ENCODE results near the gene COTL1. TPM values are rescaled to one million over a fixed set of nuclear protein-coding genes. Genes with fewer than 3 reads are reported as not detected.

The COTL1 gene
- total RNA-seq, 4 donors from 2014 or later, result 19.1 to 66.9 (median 29.4) TPM

- Histone ChIP-seq H3K4me1 (no peaks in the 10 kb centered on the region), H3K36me3 (no peaks in the 10 kb centered on the region), H3K9me3 (no peaks in the 10 kb centered on the region), H3K27me3 (no peaks in the 10 kb centered on the region), H3K4me3 (no peak overlapping the region), H3K27ac (no peak overlapping the region)
- intact Hi-C loops (cut with DNase I; ENCODE audit: low total_unique reads), result no loop called here
- DNase-seq, result no peak
- TF ChIP-seq, protein P1, sequence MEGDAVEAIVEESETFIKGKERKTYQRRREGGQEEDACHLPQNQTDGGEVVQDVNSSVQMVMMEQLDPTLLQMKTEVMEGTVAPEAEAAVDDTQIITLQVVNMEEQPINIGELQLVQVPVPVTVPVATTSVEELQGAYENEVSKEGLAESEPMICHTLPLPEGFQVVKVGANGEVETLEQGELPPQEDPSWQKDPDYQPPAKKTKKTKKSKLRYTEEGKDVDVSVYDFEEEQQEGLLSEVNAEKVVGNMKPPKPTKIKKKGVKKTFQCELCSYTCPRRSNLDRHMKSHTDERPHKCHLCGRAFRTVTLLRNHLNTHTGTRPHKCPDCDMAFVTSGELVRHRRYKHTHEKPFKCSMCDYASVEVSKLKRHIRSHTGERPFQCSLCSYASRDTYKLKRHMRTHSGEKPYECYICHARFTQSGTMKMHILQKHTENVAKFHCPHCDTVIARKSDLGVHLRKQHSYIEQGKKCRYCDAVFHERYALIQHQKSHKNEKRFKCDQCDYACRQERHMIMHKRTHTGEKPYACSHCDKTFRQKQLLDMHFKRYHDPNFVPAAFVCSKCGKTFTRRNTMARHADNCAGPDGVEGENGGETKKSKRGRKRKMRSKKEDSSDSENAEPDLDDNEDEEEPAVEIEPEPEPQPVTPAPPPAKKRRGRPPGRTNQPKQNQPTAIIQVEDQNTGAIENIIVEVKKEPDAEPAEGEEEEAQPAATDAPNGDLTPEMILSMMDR (IDR thresholded peaks at IDR 0.05), result no peak
- TF ChIP-seq POLR2A (IDR thresholded peaks at IDR 0.05), result no peak
Observed at GRCh38 chr16:84565669-84566495, 52.0 kb downstream of the COTL1 start.

GRCh38 chr16:84563786-84564420 is 54.0 kb downstream of the COTL1 start:
- Histone ChIP-seq H3K27me3 (no peaks in the 10 kb centered on the region), H3K4me1 (no peaks in the 10 kb centered on the region), H3K27ac (no peak overlapping the region), H3K36me3 (no peaks in the 10 kb centered on the region), H3K4me3 (no peak overlapping the region), H3K9me3 (no peaks in the 10 kb centered on the region)
- TF ChIP-seq, protein P1 (IDR thresholded peaks at IDR 0.05), result no peak
- TF ChIP-seq POLR2A (IDR thresholded peaks at IDR 0.05), result no peak
- no peak for DNase-seq
- intact Hi-C loops (cut with DNase I; ENCODE audit: low total_unique reads), result no loop called here

DNA sequence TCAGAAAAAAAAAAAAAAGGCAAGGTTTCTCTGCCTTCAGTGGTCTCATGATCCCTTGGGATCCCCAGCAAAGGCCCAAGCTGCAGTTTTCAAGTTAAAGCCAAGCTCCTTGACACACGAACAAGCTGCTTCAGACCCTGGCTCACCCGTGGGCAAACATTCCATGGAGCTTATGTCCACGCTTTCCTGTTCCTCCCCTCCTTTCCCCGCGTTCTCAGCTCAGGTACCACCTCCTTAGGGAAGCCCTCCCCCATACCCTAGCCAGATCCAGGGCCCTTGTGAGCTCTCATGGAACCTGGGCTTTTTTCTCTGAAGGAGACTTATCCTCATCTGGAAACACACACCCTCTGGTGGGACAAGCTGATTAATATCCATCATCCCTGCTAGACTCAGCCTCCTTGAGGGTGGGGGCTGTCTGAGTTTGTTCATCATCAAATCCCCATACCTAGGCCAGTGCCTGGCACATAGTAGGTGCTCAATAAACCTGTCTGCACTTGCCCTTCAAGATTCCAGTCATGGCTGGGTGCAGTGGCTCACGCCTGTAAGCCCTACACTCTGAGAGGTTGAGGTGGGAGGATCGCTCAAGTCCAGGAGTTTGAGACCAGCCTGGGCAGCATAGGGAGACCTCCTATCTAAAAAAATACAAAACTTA is 54.7 kb downstream of the COTL1 start:
- no peak for DNase-seq

DNA sequence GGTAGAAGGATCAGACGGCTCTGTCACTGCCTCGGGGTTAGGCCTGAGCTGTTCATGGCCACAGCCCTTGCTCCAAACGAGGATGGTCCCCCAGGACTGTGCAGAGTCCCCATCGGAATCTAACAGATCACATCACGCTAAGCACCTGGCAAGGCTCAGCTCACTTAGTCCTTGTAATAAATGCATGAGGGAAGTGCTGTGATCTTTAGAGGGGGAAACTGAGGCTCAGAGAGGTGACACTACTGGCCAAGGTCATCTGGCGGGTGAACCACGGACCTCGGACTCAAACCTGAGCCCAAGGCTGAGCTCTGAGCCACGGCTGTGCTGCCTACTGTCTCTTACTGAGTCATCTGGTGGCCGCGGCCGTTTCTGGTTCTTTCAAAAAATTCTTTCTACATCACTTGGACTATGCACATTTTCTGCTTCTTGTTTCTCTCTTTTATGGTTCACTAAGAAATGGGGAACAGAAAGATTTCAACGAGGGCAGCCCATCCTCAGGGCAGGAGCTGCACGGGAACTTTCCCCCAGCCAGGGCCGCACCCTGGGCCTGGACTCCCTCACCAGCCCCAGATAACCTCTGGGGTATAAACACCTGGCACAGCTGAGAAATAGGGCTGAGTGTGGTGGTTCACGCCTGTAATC is 55.6 kb downstream of the COTL1 start:
- Histone ChIP-seq H3K4me3 (no peak overlapping the region), H3K9me3 (no peaks in the 10 kb centered on the region), H3K36me3 (no peaks in the 10 kb centered on the region), H3K27me3 (no peaks in the 10 kb centered on the region), H3K4me1 (no peaks in the 10 kb centered on the region), H3K27ac (no peak overlapping the region)
- DNase-seq, result no peak
- TF ChIP-seq, protein P1 (IDR thresholded peaks at IDR 0.05), result no peak
- TF ChIP-seq POLR2A (IDR thresholded peaks at IDR 0.05), result no peak
- intact Hi-C loops (cut with DNase I; ENCODE audit: low total_unique reads), result no loop called here

More for the DNA sequence above, 54.7 kb downstream of the COTL1 start:
- Histone ChIP-seq H3K27ac (no peak overlapping the region), H3K27me3 (no peaks in the 10 kb centered on the region), H3K4me3 (no peak overlapping the region), H3K9me3 (no peaks in the 10 kb centered on the region), H3K36me3 (no peaks in the 10 kb centered on the region), H3K4me1 (no peaks in the 10 kb centered on the region)
- TF ChIP-seq POLR2A (IDR thresholded peaks at IDR 0.05), result no peak
- intact Hi-C loops (cut with DNase I; ENCODE audit: low total_unique reads), result no loop called here

GRCh38 chr16:84561291-84561690 is 56.6 kb downstream of the COTL1 start:
- Histone ChIP-seq H3K27ac (no peak overlapping the region), H3K27me3 (no peaks in the 10 kb centered on the region), H3K9me3 (no peaks in the 10 kb centered on the region), H3K4me3 (no peak overlapping the region), H3K4me1 (no peaks in the 10 kb centered on the region), H3K36me3 (no peaks in the 10 kb centered on the region)
- TF ChIP-seq POLR2A (IDR thresholded peaks at IDR 0.05), result no peak
- TF ChIP-seq, protein P1 (IDR thresholded peaks at IDR 0.05), result no peak
- intact Hi-C loops (cut with DNase I; ENCODE audit: low total_unique reads), result no loop called here
- no peak for DNase-seq
